IMR-90 (cell line): Measurements from ENCODE around the gene NKAIN2. TPM values are rescaled to one million over a fixed set of nuclear protein-coding genes. Genes with fewer than 3 reads are reported as not detected.

Source experiments
- ATAC-seq: fragments of 200-7000 bp; cut with Tn5 transposase; 2 replicates; pipeline ENCODE4 v1.9.1; 2020; ENCODE audit warnings: low read depth, mild to moderate bottlenecking, moderate library complexity
- BruUV-seq: library from RNA; stranded (reverse); fragments of 400-500 nt; replicated peaks from 2 replicates; lab custom pipeline; 2021; lab: Mats Ljungman, UMichigan
- CTCF ChIA-PET: fragments of 300-600 bp; formaldehyde crosslinking; extraction: SDS; loops from one replicate; lab custom pipeline; 2021; ENCODE audit warnings: antibody characterized with exemption; lab: Yijun Ruan, JAX
- POLR2A ChIA-PET: fragments of 300-600 bp; sonication (Branson Sonifier 250); formaldehyde crosslinking; loops from one replicate; lab custom pipeline; 2022; ENCODE audit warnings: antibody characterized with exemption; ENCODE audit not compliant: unreplicated experiment; lab: Charles Lee
- DNase-seq: peaks from one replicate; pipeline ENCODE4 v3.0.0; 2013
- H2AFZ ChIP-seq: replicated peaks from 2 replicates; pipeline ENCODE3; 2013; ENCODE audit warnings: low read length, mild to moderate bottlenecking; ENCODE audit not compliant: poor library complexity
- H2AK5ac ChIP-seq: 2 replicates; pipeline ENCODE4 v1.6.1; 2013; ENCODE audit warnings: low read depth, low read length, inconsistent platforms
- H2AK9ac ChIP-seq: replicated peaks from 2 replicates; pipeline ENCODE3; 2013; ENCODE audit warnings: mild to moderate bottlenecking, low read depth, low read length, moderate library complexity; ENCODE audit not compliant: poor library complexity
- H2BK120ac ChIP-seq: 2 replicates; pipeline ENCODE4 v1.6.1; 2013; ENCODE audit warnings: low read depth, low read length, inconsistent platforms
- H2BK15ac ChIP-seq: 3 replicates; pipeline ENCODE4 v1.6.1; 2013; ENCODE audit warnings: low read depth, low read length, inconsistent platforms
- H2BK20ac ChIP-seq: 2 replicates; pipeline ENCODE4 v1.6.1; 2013; ENCODE audit warnings: low read depth, mild to moderate bottlenecking, inconsistent platforms, low read length, moderate library complexity
- H2BK5ac ChIP-seq: 2 replicates; pipeline ENCODE4 v1.6.1; 2013; ENCODE audit warnings: mild to moderate bottlenecking, low read depth, low read length, inconsistent platforms; ENCODE audit not compliant: poor library complexity, severe bottlenecking
- H3K14ac ChIP-seq: replicated peaks from 2 replicates; pipeline ENCODE4 v1.6.1; 2013; ENCODE audit warnings: low read depth, low read length, inconsistent platforms
- H3K18ac ChIP-seq: 2 replicates; pipeline ENCODE4 v1.6.1; 2013; ENCODE audit warnings: low read depth, low read length, control low read depth
- H3K23ac ChIP-seq: 2 replicates; pipeline ENCODE4 v1.6.1; 2013; ENCODE audit warnings: low read depth, low read length, inconsistent platforms
- H3K27ac ChIP-seq: 2 replicates; pipeline ENCODE4 v1.5.1; 2013; ENCODE audit warnings: mild to moderate bottlenecking, control low read depth, low read length; ENCODE audit not compliant: insufficient read depth
- H3K27me3 ChIP-seq: 2 replicates; pipeline ENCODE4 v1.6.1; 2013; ENCODE audit warnings: low read length; ENCODE audit not compliant: control insufficient read depth, insufficient read depth
- H3K36me3 ChIP-seq: 2 replicates; pipeline ENCODE4 v1.6.1; 2013; ENCODE audit warnings: low read length, mixed read lengths; ENCODE audit not compliant: control insufficient read depth, insufficient read depth
- H3K4ac ChIP-seq: 2 replicates; pipeline ENCODE4 v1.6.1; 2013; ENCODE audit warnings: low read depth, low read length, inconsistent platforms
- H3K4me1 ChIP-seq: 2 replicates; pipeline ENCODE4 v1.6.1; 2013; ENCODE audit warnings: low read length, mixed read lengths; ENCODE audit not compliant: control insufficient read depth, insufficient read depth
- H3K4me2 ChIP-seq: 2 replicates; pipeline ENCODE4 v1.6.1; 2013; ENCODE audit warnings: low read depth, mild to moderate bottlenecking, control low read depth, low read length, moderate library complexity
- H3K4me3 ChIP-seq: 2 replicates; pipeline ENCODE4 v1.5.1; 2013; ENCODE audit warnings: low read depth, mild to moderate bottlenecking, control low read depth, low read length, moderate library complexity; ENCODE audit not compliant: insufficient read depth
- H3K56ac ChIP-seq: 2 replicates; pipeline ENCODE4 v1.6.1; 2013; ENCODE audit warnings: low read length, inconsistent platforms; ENCODE audit not compliant: insufficient read depth; ENCODE audit errors: extremely low read depth
- H3K79me1 ChIP-seq, 2 experiments: 2 replicates each; pipeline ENCODE4 v1.6.1; 2013; ENCODE audit warnings: low read length in 2 of 2, inconsistent platforms in 1 of 2, low read depth in 1 of 2
- H3K9ac ChIP-seq: 2 replicates; pipeline ENCODE4 v1.6.1; 2013; ENCODE audit warnings: low read depth, low read length, control low read depth
- H3K9me1 ChIP-seq: 2 replicates; pipeline ENCODE4 v1.6.1; 2013; ENCODE audit warnings: low read length, inconsistent platforms; ENCODE audit not compliant: insufficient read depth
- H3K9me3 ChIP-seq: 2 replicates; pipeline ENCODE4 v1.6.1; 2013; ENCODE audit warnings: low read length; ENCODE audit not compliant: control insufficient read depth, insufficient read depth
- H4K20me1 ChIP-seq: 2 replicates; pipeline ENCODE4 v1.6.1; 2013; ENCODE audit warnings: low read length, inconsistent platforms; ENCODE audit not compliant: insufficient read depth
- H4K5ac ChIP-seq: 2 replicates; pipeline ENCODE4 v1.6.1; 2013; ENCODE audit warnings: mild to moderate bottlenecking, low read depth, low read length, control low read depth
- H4K8ac ChIP-seq, 2 experiments: 2 replicates each; pipeline ENCODE4 v1.6.1; 2013; ENCODE audit warnings: low read depth in 2 of 2, low read length in 2 of 2, control low read depth in 1 of 2, inconsistent platforms in 1 of 2
- H4K91ac ChIP-seq: 2 replicates; pipeline ENCODE4 v1.6.1; 2013; ENCODE audit warnings: low read depth, low read length, inconsistent platforms; ENCODE audit not compliant: insufficient read depth
- BHLHE40 ChIP-seq: fragments of 150-350 bp; IDR thresholded peaks from 2 replicates; pipeline ENCODE4 v1.6.1; 2016; ENCODE audit warnings: mild to moderate bottlenecking, low read depth, low read length
- CHD1 ChIP-seq: IDR thresholded peaks from 2 replicates; pipeline ENCODE4 v1.6.1; 2012; ENCODE audit warnings: low read depth, low read length, improper control_type of control experiment
- MAFK ChIP-seq: IDR thresholded peaks from 2 replicates; pipeline ENCODE4 v1.6.1; 2012; ENCODE audit warnings: low read depth, low read length, improper control_type of control experiment
- MAZ ChIP-seq: IDR thresholded peaks from 2 replicates; pipeline ENCODE4 v1.6.1; 2012; ENCODE audit warnings: low read depth, mild to moderate bottlenecking, low read length, improper control_type of control experiment, moderate library complexity, borderline replicate concordance
- MXI1 ChIP-seq: IDR thresholded peaks from 2 replicates; pipeline ENCODE4 v1.6.1; 2012; ENCODE audit warnings: low read depth, mild to moderate bottlenecking, low read length, moderate library complexity, borderline replicate concordance
- POLR2A ChIP-seq: IDR thresholded peaks from 2 replicates; pipeline ENCODE4 v1.6.1; 2012; ENCODE audit warnings: mild to moderate bottlenecking, low read depth, low read length
- RAD21 ChIP-seq: IDR thresholded peaks from 2 replicates; pipeline ENCODE4 v1.6.1; 2012; ENCODE audit warnings: low read length, improper control_type of control experiment
- RCOR1 ChIP-seq: IDR thresholded peaks from 2 replicates; pipeline ENCODE4 v1.6.1; 2012; ENCODE audit warnings: mild to moderate bottlenecking, low read length, improper control_type of control experiment; ENCODE audit not compliant: insufficient replicate concordance
- RFX5 ChIP-seq: IDR thresholded peaks from 2 replicates; pipeline ENCODE4 v1.8.0; 2012; ENCODE audit warnings: low read depth, mild to moderate bottlenecking, low read length, moderate library complexity
- SMC3 ChIP-seq: fragments of 150-350 bp; IDR thresholded peaks from 2 replicates; pipeline ENCODE4 v1.6.1; 2016; ENCODE audit warnings: low read depth, mild to moderate bottlenecking, antibody characterized with exemption, low read length, moderate library complexity
- WGBS, 2 experiments: methylation state at CpG; one replicate each; pipeline versions ENCODE4 v1.1.5 to v1.1.7; 2013; ENCODE audit warnings: missing lambda C conversion rate in 2 of 2; ENCODE audit not compliant: insufficient read length in 1 of 2; ENCODE audit errors: extremely low coverage in 2 of 2; 5-methylcytosine and 5-hydroxymethylcytosine counted together
- dilution Hi-C: fragments of 300-500 bp; cut with HindIII; formaldehyde crosslinking; loops from one replicate; pipeline ENCODE4 v1.14.3; 2018; ENCODE audit warnings: low sequenced_read_pairs; ENCODE audit not compliant: unreplicated experiment
- in situ Hi-C: fragments of 300-500 bp; cut with MboI; formaldehyde crosslinking; loops from 3 replicates; pipeline ENCODE4 v1.14.3; 2019; ENCODE audit warnings: low sequenced_read_pairs, inconsistent platforms, mixed read lengths
- intact Hi-C: fragments of 100-400 bp; cut with micrococcal nuclease; formaldehyde crosslinking; loops from 2 replicates; pipeline ENCODE4 v1.10.0; 2022
- polyA plus RNA-seq, 3 experiments: library from polyadenylated mRNA; depleted of rRNA; stranded (reverse); fragments of >200 nt; gene quantifications; 2 replicates each; pipeline ENCODE4 v1.2.3, GENCODE V29; 2012; ENCODE audit warnings: low replicate concordance in 1 of 3
- total RNA-seq: library from RNA; depleted of rRNA; stranded (reverse); fragments of >200 nt; gene quantifications from 2 replicates; pipeline ENCODE4 v1.2.3, GENCODE V29; 2012
- TF ChIP-seq, protein P1 (sequence below): fragments of 150-350 bp; IDR thresholded peaks from 2 replicates; pipeline ENCODE4 v1.6.1; 2016; ENCODE audit warnings: low read depth, mild to moderate bottlenecking, low read length, moderate library complexity, borderline replicate concordance
- TF ChIP-seq, protein P2 (sequence below): conservative IDR thresholded peaks from 2 replicates; pipeline ENCODE4 v1.5.1; 2012; ENCODE audit warnings: mild to moderate bottlenecking, low read depth, low read length, improper control_type of control experiment
- TF ChIP-seq, protein P3 (sequence below): fragments of 150-350 bp; IDR thresholded peaks from 2 replicates; pipeline ENCODE4 v1.6.1; 2017; ENCODE audit warnings: mild to moderate bottlenecking, antibody characterized with exemption, low read length, low read depth

The NKAIN2 gene
- total and polyA plus RNA-seq, 2 of the 4 experiments (the other 2 are of a cell fraction) = not detected

DNA sequence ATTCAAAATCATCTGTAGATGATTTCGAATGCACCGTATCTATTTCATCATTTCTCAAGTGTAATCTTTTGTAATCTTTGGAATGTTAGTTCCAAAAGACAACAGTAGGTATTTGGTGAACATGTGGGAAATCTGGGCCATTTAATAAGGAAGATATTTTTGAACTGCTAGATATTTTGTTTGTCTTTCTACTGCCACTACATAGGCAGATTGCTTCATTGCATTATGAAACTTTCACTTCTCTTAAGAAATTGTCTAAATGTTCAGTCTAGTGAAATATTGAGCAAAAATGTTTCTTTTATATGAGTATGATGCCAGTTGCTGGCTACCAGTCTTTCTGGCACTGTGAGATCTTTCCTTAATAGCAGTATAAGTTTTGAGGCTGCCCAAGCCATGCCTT is 630.8 kb downstream of the NKAIN2 start:
- in situ Hi-C loops = no loop called here

More for the DNA sequence above, 630.8 kb downstream of the NKAIN2 start:
- DNase-seq (no peak), ATAC-seq (no peak)
- dilution Hi-C loops = no loop called here
- BruUV-seq = no TSS peak
- no peaks in the 10 kb centered on the region for H3K27me3 ChIP-seq
- H3K36me3 ChIP-seq = no peaks in the 10 kb centered on the region
- H3K9me1 ChIP-seq = no peaks in the 10 kb centered on the region
- H2BK5ac ChIP-seq = no peak overlapping the region
- no CpG with 5 or more reads among the region's 2 CpGs for WGBS, 2 experiments
- H3K4me3 ChIP-seq = no peak overlapping the region
- no peaks in the 10 kb centered on the region; the same call in 1 of the 2 replicates for H3K9me3 ChIP-seq
- H3K9ac ChIP-seq = no peak overlapping the region
- H2BK15ac ChIP-seq = no peak overlapping the region
- H3K79me1 ChIP-seq = no peaks in the 10 kb centered on the region
- H3K4ac ChIP-seq = no peak overlapping the region
- no peak overlapping the region for H3K18ac ChIP-seq
- H2BK20ac ChIP-seq = no peak overlapping the region
- no peak overlapping the region for H2AK9ac ChIP-seq
- H4K8ac ChIP-seq = no peak overlapping the region
- TF ChIP-seq MAZ (no peak), MAFK (no peak), SMC3 (no peak), BHLHE40 (no peak), RCOR1 (no peak), RFX5 (no peak), MXI1 (no peak), CHD1 (no peak), RAD21 (no peak), POLR2A (no peak)
- TF ChIP-seq, protein P1, sequence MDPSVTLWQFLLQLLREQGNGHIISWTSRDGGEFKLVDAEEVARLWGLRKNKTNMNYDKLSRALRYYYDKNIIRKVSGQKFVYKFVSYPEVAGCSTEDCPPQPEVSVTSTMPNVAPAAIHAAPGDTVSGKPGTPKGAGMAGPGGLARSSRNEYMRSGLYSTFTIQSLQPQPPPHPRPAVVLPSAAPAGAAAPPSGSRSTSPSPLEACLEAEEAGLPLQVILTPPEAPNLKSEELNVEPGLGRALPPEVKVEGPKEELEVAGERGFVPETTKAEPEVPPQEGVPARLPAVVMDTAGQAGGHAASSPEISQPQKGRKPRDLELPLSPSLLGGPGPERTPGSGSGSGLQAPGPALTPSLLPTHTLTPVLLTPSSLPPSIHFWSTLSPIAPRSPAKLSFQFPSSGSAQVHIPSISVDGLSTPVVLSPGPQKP = no peak
- TF ChIP-seq, protein P2, sequence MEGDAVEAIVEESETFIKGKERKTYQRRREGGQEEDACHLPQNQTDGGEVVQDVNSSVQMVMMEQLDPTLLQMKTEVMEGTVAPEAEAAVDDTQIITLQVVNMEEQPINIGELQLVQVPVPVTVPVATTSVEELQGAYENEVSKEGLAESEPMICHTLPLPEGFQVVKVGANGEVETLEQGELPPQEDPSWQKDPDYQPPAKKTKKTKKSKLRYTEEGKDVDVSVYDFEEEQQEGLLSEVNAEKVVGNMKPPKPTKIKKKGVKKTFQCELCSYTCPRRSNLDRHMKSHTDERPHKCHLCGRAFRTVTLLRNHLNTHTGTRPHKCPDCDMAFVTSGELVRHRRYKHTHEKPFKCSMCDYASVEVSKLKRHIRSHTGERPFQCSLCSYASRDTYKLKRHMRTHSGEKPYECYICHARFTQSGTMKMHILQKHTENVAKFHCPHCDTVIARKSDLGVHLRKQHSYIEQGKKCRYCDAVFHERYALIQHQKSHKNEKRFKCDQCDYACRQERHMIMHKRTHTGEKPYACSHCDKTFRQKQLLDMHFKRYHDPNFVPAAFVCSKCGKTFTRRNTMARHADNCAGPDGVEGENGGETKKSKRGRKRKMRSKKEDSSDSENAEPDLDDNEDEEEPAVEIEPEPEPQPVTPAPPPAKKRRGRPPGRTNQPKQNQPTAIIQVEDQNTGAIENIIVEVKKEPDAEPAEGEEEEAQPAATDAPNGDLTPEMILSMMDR = no peak
- TF ChIP-seq, protein P3, sequence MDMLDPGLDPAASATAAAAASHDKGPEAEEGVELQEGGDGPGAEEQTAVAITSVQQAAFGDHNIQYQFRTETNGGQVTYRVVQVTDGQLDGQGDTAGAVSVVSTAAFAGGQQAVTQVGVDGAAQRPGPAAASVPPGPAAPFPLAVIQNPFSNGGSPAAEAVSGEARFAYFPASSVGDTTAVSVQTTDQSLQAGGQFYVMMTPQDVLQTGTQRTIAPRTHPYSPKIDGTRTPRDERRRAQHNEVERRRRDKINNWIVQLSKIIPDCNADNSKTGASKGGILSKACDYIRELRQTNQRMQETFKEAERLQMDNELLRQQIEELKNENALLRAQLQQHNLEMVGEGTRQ = no peak
- no peak overlapping the region for H4K91ac ChIP-seq
- H2BK120ac ChIP-seq = no peak overlapping the region
- ChIA-PET POLR2A (no interaction called here), CTCF (no interaction called here)
- H2AK5ac ChIP-seq = no peak overlapping the region
- no peak overlapping the region for H3K4me2 ChIP-seq
- intact Hi-C loops = no loop called here
- H4K5ac ChIP-seq = no peak overlapping the region
- H4K20me1 ChIP-seq = no peaks in the 10 kb centered on the region
- no peak overlapping the region for H3K14ac ChIP-seq
- H2AFZ ChIP-seq = no peak overlapping the region
- H3K27ac ChIP-seq = no peak overlapping the region
- H3K23ac ChIP-seq = no peak overlapping the region
- no peaks in the 10 kb centered on the region for H3K4me1 ChIP-seq
- H3K56ac ChIP-seq = no peak overlapping the region
